Stimulated activated CD4-positive, alpha-beta T cell treated with anti-CD3 and anti-CD28 coated beads, Interleukin-2, amount 100 ng/mL, for 4 hours (primary cell): ENCODE results near the gene ANKRD9.

ENCODE experiments used
- DNase-seq: peaks from one replicate; pipeline ENCODE4 v3.0.0-alpha.2; 2020; ENCODE audit warnings: low read depth

Gene ANKRD9

GRCh38 chr14:102471921-102472790 lies 37.4 kb downstream of the ANKRD9 start:
- no peak for DNase-seq

DNA sequence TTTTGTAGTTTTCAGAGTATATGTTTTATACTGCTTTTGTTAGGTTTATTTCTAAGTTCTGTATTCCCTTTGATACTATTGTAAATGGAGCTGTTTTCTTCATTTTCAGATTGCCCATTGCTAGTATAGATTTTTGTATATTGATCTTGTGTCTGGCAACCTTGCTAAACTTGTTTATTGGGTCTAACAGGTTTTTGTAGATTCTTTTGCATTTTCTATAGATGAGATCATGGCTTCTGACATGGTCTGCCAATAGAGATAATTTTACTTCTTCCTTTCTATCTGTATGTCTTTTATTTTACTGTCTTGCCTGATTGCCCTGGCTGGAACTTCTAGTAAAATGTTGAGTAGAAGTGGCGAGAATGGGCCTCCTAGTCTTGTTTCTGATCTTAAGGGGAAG lies 40.3 kb downstream of the ANKRD9 start:
- DNase-seq: no peak

DNA sequence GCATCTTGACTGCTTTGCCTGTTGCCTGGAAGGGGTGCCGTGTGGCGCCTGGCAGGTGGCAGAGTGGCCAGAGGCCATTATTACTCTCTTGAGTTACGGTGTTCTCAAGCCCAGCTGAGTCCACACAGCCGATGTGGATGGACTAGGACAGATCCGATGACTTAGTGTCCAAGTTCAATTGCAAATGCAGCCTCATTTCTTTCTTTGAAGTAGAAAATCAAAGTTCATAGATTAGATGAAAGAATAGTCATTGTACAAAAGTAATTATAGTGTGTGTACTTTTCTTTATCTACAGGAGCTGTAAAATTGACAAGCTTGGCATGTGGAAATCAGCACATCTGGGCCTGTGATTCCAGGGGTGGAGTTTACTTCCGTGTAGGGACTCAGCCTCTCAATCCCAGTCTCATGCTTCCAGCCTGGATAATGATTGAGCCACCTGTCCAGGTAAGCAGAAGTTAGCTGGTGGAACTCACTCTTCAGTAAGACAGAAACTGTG lies 44.7 kb downstream of the ANKRD9 start:
- no peak for DNase-seq

DNA sequence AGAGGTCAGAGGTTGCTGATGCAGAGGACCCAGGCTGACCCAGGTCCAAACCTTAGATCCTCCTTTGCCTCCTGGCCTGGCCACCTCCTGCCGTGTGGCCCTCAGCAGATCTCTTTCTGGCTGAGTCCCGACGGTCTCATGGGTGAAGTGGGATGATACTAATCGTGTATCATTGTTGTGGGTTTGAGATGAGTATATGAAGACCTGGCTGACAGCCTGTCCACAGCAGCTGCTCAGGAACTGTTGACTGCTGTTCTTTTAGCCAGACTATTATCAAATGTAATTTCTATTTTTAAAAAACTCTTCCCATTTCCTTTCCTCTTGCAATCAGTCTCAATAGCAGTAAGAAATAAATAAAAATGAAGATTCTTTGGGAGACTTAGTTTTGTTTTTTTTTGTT lies 45.6 kb downstream of the ANKRD9 start:
- no peak for DNase-seq

GRCh38 chr14:102462391-102462790 lies 47.2 kb downstream of the ANKRD9 start:
- DNase-seq: no peak

DNA sequence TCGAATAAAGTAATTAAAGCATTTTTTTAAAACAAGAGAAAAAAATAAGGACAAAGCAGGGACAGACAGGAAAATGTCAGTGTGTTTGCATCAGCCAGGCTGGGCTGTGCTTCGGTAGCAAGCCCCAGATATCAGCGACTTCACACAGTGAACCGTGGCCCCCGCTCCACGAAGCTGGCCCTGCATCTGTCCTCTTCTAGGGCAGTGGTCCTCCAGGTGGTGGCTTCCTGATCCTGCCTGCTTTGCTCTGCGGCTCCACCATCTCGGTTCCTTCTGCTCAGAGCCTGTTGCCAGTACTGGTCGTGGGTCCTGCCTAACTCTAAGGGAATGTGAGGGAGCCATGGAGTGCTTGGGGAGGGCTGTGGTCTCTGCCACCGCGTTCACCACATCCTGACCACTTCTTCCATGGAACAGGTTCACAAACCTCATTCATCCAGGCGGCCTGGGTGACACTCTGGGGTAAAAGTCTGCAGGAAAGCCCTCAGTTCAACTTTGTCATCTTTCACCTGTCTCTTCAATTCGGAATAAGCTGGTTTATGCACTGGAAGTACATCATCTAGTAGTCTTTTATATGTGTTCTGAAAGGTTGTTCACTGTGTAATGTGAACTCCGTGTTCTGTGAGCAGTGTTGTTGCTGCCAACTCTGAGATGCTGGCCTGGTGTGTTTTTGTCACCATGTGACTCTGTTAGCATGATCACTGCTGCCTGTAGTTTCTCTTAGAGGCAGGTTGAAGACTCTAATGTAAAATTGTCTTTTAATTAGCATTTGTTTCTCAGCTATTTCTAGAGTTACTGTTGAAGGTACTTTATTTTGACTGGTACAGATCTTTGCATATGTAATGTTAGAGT lies 47.9 kb downstream of the ANKRD9 start:
- DNase-seq: no peak

GRCh38 chr14:102457509-102457908 lies 52.1 kb downstream of the ANKRD9 start:
- DNase-seq: no peak

- DNase-seq: no peak
These were observed 54.9 kb downstream of the ANKRD9 start for GRCh38 chr14:102454711-102455110.

- no peak for DNase-seq
These were observed 57.3 kb downstream of the ANKRD9 start for GRCh38 chr14:102452302-102452701.
